ENCODE measurements around the gene IDH1.

The IDH1 gene

DNA sequence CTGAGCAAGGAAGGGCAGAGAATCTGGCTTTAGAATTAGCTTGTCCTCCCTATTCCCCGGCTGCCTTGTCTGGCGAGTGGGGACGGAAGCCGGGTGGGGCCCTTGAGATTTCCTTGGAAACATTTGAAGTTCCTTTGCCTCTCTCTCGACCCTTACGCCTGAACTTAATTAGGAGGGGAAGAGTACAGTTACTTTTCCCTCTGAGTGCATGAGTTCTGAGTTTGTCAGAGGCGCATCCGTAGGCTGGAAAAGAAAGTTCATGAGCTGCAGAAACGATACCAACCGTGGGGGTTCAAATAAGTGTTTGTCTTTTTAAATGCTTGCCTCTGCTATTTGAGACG, 11.7 kb upstream of the IDH1 start:
- no peak for TF ChIP-seq REST (IDR thresholded peaks at IDR 0.05; ENCODE audit: insufficient read depth in 1 of 2, low read depth in 2 of 2, low read length in 2 of 2)
- no peak for TF ChIP-seq SIN3A (IDR thresholded peaks at IDR 0.05; ENCODE audit: borderline replicate concordance, insufficient read depth, low read length)
- no peak for TF ChIP-seq FOXP2 (optimal IDR thresholded peaks at IDR 0.05; ENCODE audit: borderline replicate concordance, extremely low read depth, extremely low read length, insufficient read depth)

DNA sequence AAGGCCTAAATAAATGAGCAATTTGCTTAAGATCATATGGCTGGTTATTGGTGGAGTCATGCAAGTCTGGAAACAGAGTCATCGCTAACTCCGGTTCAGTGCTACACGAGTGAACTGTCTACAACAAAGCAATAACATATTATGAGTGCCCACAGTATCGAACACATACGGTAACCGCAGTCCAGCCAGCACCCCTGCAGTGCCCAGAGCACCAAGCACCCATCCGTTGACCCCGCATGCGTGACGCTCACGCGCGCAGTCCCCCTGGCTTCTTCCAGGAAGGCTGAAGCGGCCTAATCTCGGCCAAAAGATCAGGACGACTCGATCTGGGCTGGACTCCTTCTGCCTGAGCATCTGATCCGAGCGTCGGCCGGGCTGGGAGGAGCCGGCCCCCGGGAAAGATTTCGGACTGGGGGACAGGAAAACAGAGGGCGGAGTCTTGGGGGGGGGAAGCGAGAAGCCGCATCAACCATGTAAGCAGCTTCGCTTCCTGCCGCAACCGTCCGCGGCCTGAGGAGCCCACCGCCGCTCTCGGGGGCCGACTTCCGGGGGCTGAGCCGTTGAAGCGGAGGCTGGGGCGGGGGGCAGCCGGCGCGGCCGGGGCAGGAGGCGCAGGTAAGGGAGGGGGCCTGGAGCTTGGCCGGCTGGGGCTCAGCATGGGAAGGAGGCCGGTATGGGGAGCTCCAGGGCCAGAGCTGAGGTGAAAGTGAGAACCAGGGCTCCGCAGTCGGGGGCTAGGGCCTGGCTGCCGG, 11.1 kb upstream of the IDH1 start, which contains the start of gene PIKFYVE:
PIKFYVE (plus strand) TSS at position 455 of the 752 bp plus-strand sequence. CDS start 5,265 bp downstream, outside the sequence.
- TF ChIP-seq FOXP2 (optimal IDR thresholded peaks at IDR 0.05; ENCODE audit: borderline replicate concordance, extremely low read depth, extremely low read length, insufficient read depth) = peak; percentile 74
- TF ChIP-seq TAF1 (IDR thresholded peaks at IDR 0.05; ENCODE audit: borderline replicate concordance, insufficient read depth, low read length) = no peak
- TF ChIP-seq POLR2AphosphoS5 (IDR thresholded peaks at IDR 0.05; ENCODE audit: low read depth, low read length) = peak; percentile 65
- peak; percentile 44; the same call in 1 of the 2 replicates for TF ChIP-seq SIN3A (IDR thresholded peaks at IDR 0.05; ENCODE audit: borderline replicate concordance, insufficient read depth, low read length)
- peak in 1 of 2 experiments; percentile 44; a peak in 1 of 4 replicates for TF ChIP-seq REST (IDR thresholded peaks at IDR 0.05; ENCODE audit: insufficient read depth in 1 of 2, low read depth in 2 of 2, low read length in 2 of 2)

DNA sequence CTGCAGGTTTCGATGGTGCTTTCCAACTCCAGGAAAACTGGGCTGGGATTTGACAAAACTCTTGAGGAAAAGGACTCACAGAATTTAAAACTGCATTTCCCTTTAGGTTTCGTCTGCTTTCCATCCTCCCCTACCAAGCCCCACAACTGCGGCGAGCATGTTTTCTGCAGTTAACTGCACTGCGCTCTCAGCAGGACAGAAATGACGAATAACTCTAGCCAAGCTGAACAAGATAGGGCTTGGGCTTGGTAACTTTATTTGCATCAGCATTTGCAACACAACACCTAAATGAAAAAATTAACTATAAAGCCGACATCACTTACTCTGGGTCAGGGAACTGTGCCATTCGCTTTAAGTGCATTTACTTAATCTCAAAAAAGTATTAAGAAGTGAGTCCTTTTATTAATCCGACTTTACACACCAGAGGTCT, 10.5 kb upstream of the IDH1 start:
- TF ChIP-seq SIN3A (IDR thresholded peaks at IDR 0.05; ENCODE audit: borderline replicate concordance, insufficient read depth, low read length) (no peak), POLR2AphosphoS5 (IDR thresholded peaks at IDR 0.05; ENCODE audit: low read depth, low read length) (no peak), REST (IDR thresholded peaks at IDR 0.05; ENCODE audit: insufficient read depth in 1 of 2, low read depth in 2 of 2, low read length in 2 of 2) (no peak), TAF1 (IDR thresholded peaks at IDR 0.05; ENCODE audit: borderline replicate concordance, insufficient read depth, low read length) (no peak)

DNA sequence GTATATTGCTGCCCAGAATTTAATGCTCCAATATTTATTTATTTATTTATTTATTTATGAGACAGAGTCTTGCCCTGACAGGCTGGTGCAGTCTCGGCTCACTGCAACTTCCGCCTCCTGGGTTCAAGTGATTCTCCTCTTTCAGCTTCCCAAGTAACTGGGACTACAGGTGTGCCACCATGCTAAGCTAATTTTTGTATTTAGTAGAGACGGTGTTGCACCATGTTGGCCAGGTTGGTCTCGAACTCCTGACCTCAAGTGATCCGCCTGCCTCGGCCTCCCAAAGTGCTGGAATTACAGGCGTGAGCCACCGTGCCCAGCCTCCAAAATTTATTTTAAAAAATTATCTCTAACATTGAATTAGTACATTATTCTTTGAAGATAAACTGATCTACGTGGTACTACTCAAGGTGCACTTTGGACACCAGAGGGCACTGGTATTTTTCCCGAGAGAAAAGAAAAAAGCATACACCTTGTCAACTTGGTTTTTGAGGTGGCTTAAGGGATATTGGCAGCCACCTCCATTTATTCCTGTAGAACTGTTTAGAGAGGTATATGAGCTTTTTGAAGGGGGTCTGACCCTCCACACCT, 1.4 kb upstream of the IDH1 start:
- TF ChIP-seq POLR2AphosphoS5 (IDR thresholded peaks at IDR 0.05; ENCODE audit: low read depth, low read length) = no peak
- TF ChIP-seq FOXP2 (optimal IDR thresholded peaks at IDR 0.05; ENCODE audit: borderline replicate concordance, extremely low read depth, extremely low read length, insufficient read depth) = no peak
- TF ChIP-seq TAF1 (IDR thresholded peaks at IDR 0.05; ENCODE audit: borderline replicate concordance, insufficient read depth, low read length) = no peak
- TF ChIP-seq REST (IDR thresholded peaks at IDR 0.05; ENCODE audit: insufficient read depth in 1 of 2, low read depth in 2 of 2, low read length in 2 of 2) = no peak
- no peak for TF ChIP-seq SIN3A (IDR thresholded peaks at IDR 0.05; ENCODE audit: borderline replicate concordance, insufficient read depth, low read length)
